Measurements from ENCODE around the gene ASB5.

The ASB5 gene

DNA sequence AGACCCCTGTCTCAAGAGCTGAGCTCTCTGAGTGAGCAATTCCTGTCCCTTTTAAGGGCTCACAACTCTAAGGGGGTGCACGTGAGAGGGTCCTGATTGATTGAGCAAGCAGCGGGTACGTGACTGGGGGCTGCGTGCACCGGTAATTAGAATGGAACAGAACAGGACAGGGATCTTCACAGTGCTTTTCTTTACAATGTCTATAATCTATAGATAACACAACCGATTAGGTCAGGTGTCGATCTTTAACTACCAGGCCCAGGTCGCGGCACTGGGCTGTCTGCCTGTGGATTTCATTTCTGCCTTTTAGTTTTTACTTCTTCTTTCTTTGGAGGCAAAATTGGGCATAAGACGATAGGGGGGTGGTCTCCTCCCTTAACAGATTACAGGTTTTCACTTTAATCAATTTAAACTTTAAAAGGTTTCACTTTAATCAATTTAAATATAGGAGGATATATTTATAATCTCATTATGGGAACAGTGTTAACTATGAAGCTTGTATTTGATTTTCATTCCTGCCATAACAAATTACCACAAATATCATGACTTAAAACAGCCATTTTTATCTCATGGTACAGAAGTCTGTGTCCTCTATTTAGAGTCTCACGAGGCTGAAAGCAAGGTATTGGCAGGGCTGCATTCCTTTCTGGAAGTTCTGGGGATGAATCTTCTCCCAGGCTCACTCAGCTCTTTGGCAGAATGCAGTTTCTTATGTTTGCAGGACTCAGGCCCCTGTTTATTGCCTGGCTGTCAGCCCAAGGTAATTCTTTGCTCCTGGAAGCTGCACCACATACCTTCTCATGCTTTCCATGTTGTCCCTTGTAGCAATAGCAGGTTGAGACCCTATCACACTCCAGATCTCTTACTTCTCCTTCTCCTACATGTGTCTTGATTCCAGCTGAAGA lies 78.9 kb downstream of the ASB5 start:
- Histone ChIP-seq H3K27ac (ENCODE audit: low read length) (no peak overlapping the region), H3K4me3 (ENCODE audit: low read depth in 1 of 2, low read length in 2 of 2) (no peak overlapping the region), H3K4me1 (ENCODE audit: control insufficient read depth in 1 of 2, insufficient read depth in 2 of 2, low read length in 2 of 2) (peaks cover 0 to 4% of the 10 kb centered on the region in 2 donors), H3K27me3 (ENCODE audit: low read depth, low read length) (no peaks in the 10 kb centered on the region), H3K36me3 (ENCODE audit: control insufficient read depth in 1 of 2, insufficient read depth in 2 of 2, low read length in 2 of 2) (no peaks in the 10 kb centered on the region), H3K9me3 (ENCODE audit: control insufficient read depth in 1 of 2, low read length in 2 of 2) (no peaks in the 10 kb centered on the region)

- peak overlapping the region; percentile 35 for H3K27ac ChIP-seq (ENCODE audit: low read length)
These were observed 80.4 kb downstream of the ASB5 start for GRCh38 chr4:176188654-176189053.

DNA sequence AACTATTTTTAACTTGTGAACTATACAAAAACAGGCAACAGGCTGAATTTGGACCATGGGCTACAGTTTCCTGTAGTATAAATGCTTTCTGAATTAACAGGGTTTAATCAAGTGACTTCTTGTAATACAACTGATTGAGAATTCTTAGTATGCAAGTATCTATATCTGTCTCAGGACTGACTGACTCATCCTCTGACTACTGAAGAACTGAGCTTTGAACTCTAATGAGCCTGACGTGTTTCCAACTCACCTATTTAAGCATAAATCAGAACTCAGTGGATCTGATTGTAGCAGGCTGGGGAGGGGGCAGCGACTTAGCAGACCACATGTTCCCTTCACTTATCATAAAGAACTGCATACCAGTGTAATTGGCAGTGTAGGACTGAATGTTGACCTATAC lies 81.4 kb downstream of the ASB5 start:
- Histone ChIP-seq H3K4me3 (ENCODE audit: low read depth in 1 of 2, low read length in 2 of 2) (no peak overlapping the region), H3K36me3 (ENCODE audit: control insufficient read depth in 1 of 2, insufficient read depth in 2 of 2, low read length in 2 of 2) (no peaks in the 10 kb centered on the region), H3K27ac (ENCODE audit: low read length) (no peak overlapping the region), H3K4me1 (ENCODE audit: control insufficient read depth in 1 of 2, insufficient read depth in 2 of 2, low read length in 2 of 2) (no peaks in the 10 kb centered on the region), H3K27me3 (ENCODE audit: low read depth, low read length) (no peaks in the 10 kb centered on the region), H3K9me3 (ENCODE audit: control insufficient read depth in 1 of 2, low read length in 2 of 2) (no peaks in the 10 kb centered on the region)

More at GRCh38 chr4:176188654-176189053, 80.4 kb downstream of the ASB5 start:
- Histone ChIP-seq H3K9me3 (ENCODE audit: control insufficient read depth in 1 of 2, low read length in 2 of 2) (no peaks in the 10 kb centered on the region), H3K27me3 (ENCODE audit: low read depth, low read length) (no peaks in the 10 kb centered on the region), H3K4me1 (ENCODE audit: control insufficient read depth in 1 of 2, insufficient read depth in 2 of 2, low read length in 2 of 2) (no peaks in the 10 kb centered on the region), H3K36me3 (ENCODE audit: control insufficient read depth in 1 of 2, insufficient read depth in 2 of 2, low read length in 2 of 2) (no peaks in the 10 kb centered on the region), H3K4me3 (ENCODE audit: low read depth in 1 of 2, low read length in 2 of 2) (no peak overlapping the region)

- Histone ChIP-seq H3K9me3 (ENCODE audit: control insufficient read depth in 1 of 2, low read length in 2 of 2) (no peaks in the 10 kb centered on the region), H3K4me1 (ENCODE audit: control insufficient read depth in 1 of 2, insufficient read depth in 2 of 2, low read length in 2 of 2) (no peaks in the 10 kb centered on the region), H3K27ac (ENCODE audit: low read length) (no peak overlapping the region), H3K36me3 (ENCODE audit: control insufficient read depth in 1 of 2, insufficient read depth in 2 of 2, low read length in 2 of 2) (no peaks in the 10 kb centered on the region), H3K4me3 (ENCODE audit: low read depth in 1 of 2, low read length in 2 of 2) (no peak overlapping the region), H3K27me3 (ENCODE audit: low read depth, low read length) (no peaks in the 10 kb centered on the region)
These were observed 82.2 kb downstream of the ASB5 start for GRCh38 chr4:176186671-176187395.

GRCh38 chr4:176186067-176186466 lies 83.0 kb downstream of the ASB5 start:
- H3K27ac ChIP-seq (ENCODE audit: low read length): no peak overlapping the region
- no peaks in the 10 kb centered on the region for H3K36me3 ChIP-seq (ENCODE audit: control insufficient read depth in 1 of 2, insufficient read depth in 2 of 2, low read length in 2 of 2)
- H3K27me3 ChIP-seq (ENCODE audit: low read depth, low read length): no peaks in the 10 kb centered on the region
- no peaks in the 10 kb centered on the region for H3K9me3 ChIP-seq (ENCODE audit: control insufficient read depth in 1 of 2, low read length in 2 of 2)
- H3K4me1 ChIP-seq (ENCODE audit: control insufficient read depth in 1 of 2, insufficient read depth in 2 of 2, low read length in 2 of 2): no peaks in the 10 kb centered on the region
- no peak overlapping the region for H3K4me3 ChIP-seq (ENCODE audit: low read depth in 1 of 2, low read length in 2 of 2)

DNA sequence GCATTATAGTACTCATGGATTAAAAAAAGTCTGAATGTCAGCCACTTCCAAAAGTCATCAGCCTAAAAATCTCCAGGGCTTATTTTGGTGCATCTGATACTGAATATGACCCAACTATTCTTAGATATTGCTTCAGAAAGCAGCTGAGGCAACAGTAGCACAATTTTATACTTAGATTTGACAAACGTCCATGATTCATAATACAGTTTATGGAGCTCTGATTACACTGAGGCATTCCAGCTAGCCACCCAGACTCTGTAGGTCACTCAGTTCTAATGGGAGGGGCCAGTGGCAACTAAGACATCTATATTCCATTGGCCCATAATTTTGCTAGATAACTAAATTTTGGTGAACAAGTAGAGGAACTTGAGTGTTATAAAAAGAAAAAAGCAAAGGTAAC lies 84.0 kb downstream of the ASB5 start:
- Histone ChIP-seq H3K4me3 (ENCODE audit: low read depth in 1 of 2, low read length in 2 of 2) (no peak overlapping the region), H3K4me1 (ENCODE audit: control insufficient read depth in 1 of 2, insufficient read depth in 2 of 2, low read length in 2 of 2) (no peaks in the 10 kb centered on the region), H3K27ac (ENCODE audit: low read length) (no peak overlapping the region), H3K36me3 (ENCODE audit: control insufficient read depth in 1 of 2, insufficient read depth in 2 of 2, low read length in 2 of 2) (no peaks in the 10 kb centered on the region), H3K27me3 (ENCODE audit: low read depth, low read length) (no peaks in the 10 kb centered on the region), H3K9me3 (ENCODE audit: control insufficient read depth in 1 of 2, low read length in 2 of 2) (no peaks in the 10 kb centered on the region)
